GM12891 (cell line): ENCODE measurements around the gene KCNK17.

Experiments
- POLR2A ChIP-seq: IDR thresholded peaks from 2 replicates; pipeline ENCODE4 v1.6.1; 2011; ENCODE audit warnings: low read depth, low read length, control low read depth
- POLR2AphosphoS5 ChIP-seq: IDR thresholded peaks from 2 replicates; pipeline ENCODE4 v1.6.1; 2011; ENCODE audit warnings: low read depth, low read length, control low read depth
- POU2F2 ChIP-seq: IDR thresholded peaks from 2 replicates; pipeline ENCODE4 v1.6.1; 2011; ENCODE audit warnings: low read depth, mild to moderate bottlenecking, control low read depth, low read length, moderate library complexity
- SPI1 ChIP-seq: IDR thresholded peaks from 2 replicates; pipeline ENCODE4 v1.6.1; 2011; ENCODE audit warnings: low read depth, low read length, control low read depth
- TAF1 ChIP-seq: IDR thresholded peaks from 2 replicates; pipeline ENCODE4 v1.6.1; 2011; ENCODE audit warnings: low read depth, low read length, control low read depth

GRCh38 chr6:39289490-39289889 is 24.7 kb downstream of the KCNK17 start:
- TF ChIP-seq POLR2A, result no peak
- no peak for TF ChIP-seq POLR2AphosphoS5
- 0 out of 2 replicates have a peak, but pooled peaks have one; percentile 22 for TF ChIP-seq SPI1
- TF ChIP-seq TAF1, result no peak
- no peak for TF ChIP-seq POU2F2
